GM21825 (cell line): ENCODE measurements around the gene NARF.
"Not testable (repeated sequence)": the region's sequence is repeated elsewhere in the genome, so short reads cannot be mapped to it uniquely, and the experiment has no call there.

Source experiments
- ATAC-seq: cut with Tn5 transposase; IDR thresholded peaks from one replicate; pipeline ENCODE4 v1.9.1; 2021; ENCODE audit warnings: mild to moderate bottlenecking, moderate library complexity; ENCODE audit not compliant: unreplicated experiment

The NARF gene

DNA sequence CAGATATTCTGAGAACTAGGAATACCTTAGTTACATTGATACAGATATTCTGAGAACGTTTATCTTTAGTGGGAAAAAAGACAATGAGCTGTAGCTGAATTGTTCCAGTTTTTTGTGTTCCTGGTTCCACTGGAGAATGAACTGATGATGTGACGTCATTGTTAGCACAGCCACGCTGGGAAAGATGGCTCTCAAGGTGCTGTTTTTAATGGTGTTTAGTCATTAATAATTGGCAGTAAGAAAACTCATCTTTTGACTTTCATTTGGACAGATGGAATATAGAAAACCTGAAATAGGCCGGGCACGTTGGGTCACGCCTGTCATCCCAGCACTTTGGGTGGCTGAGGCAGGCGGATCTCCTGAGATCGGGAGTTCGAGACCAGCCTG, 71.4 kb downstream of the NARF start:
- ATAC-seq, result no peak

DNA sequence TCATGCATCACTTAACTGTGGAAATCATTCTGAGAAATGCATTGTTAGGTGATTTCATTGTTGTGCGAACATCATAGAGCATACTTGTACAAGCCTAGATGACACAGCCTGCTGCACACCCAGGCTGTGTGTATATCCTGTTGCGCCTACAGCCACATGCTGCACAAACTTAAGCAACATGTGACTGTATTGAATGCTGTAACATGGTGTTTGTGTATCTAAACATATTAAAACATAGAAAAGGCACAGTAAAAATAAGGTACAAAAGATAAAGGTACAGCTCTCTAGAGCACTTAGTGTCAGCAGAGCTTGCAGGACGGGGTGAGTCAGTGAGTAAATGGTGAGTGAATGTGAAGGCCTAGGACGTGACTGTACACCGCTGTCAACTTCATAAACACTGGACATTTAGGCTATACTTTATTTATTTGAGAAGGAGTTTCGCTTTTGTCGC, 72.9 kb downstream of the NARF start:
- no peak for ATAC-seq

DNA sequence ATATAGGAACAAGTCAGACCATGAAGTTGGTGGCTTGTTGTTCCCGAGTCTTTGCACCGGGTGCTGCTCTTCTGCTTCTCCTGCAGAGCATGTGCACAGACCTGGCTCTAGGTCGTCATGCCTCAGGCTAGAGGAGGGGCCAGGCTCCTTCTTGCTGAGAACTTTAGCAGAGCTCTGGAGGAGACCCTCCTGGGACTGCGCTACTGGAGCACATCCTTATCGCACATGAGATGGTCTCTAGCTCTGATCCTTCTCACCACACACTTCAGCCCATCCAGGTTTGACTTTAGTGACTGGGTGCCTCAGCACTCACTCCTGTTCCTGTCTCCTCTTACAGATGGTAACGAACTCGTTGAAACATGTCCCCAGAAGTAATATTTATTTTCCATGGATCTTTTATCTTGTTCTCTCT, 75.9 kb downstream of the NARF start:
- no peak for ATAC-seq

DNA sequence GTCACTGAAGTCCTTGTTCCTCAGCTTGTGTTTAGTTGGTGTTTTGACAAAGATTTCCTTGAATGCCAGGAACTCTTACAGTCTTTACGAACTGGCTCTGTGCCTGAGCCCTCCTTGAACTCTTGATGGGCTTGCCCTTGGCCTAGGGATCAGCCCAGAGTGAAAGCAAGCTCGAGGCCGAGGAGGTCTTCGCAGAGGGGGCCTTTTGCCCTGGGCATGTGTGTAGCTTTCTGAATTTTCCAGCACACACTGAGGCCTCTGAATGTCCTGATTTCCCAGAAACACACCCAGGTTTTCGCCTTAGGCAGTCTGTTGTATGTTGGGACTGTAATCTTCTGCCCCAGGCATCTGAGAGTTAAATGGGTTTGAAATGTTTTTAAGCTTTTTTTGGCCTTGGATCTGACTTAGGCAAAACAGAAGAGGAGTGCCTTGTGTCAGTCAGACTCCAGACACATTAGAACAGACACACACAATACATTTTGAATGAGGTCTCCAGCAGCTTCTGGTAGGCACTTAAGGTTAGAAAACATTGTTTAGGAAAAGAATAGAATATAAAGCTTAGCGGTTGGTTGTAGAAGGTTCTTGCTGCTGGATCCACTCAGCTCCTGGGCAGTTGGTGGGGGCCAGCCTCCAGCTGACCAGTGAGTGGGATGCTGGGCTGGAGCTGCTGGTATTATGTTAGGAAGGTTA, 78.1 kb downstream of the NARF start:
- ATAC-seq, result no peak

DNA sequence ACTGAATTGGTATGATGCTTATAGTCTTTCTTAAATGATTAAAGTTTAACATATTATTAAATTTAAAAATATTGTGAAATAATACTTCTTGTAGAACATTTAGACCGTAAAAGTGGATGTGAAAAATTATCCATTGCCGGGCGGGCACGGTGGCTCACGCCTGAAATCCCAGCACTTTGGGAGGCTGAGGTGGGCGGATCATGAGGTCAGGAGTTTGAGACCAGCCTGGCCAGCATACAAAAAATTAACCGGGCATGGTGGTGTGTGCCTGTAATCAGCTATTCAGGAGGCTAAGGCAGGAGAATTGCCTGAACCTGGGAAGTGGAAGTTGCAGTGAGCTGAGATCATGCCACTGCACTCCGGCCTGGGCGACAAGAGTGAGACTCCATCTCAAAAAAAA, 78.7 kb downstream of the NARF start:
- ATAC-seq, result not testable (repeated sequence)

DNA sequence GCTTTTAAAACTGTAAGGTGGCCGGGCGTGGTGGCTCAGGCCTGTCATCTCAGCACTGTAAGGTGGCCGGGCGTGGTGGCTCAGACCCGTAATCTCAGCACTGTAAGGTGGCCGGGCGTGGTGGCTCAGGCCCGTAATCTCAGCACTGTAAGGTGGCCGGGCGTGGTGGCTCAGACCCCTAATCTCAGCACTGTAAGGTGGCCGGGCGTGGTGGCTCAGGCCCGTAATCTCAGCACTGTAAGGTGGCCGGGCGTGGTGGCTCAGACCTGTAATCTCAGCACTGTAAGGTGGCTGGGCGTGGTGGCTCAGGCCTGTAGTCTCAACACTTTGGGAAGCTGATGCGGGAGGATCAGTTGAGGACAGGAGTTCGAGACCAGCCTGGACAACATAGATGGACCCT, 80.5 kb downstream of the NARF start:
- ATAC-seq, result not testable (repeated sequence)
